ENCODE results near the gene CHST3. TPM values are rescaled to one million over a fixed set of nuclear protein-coding genes. Genes with fewer than 3 reads are reported as not detected.

CHST3 gene
- total and polyA plus RNA-seq, 8 donors: 1.5 to 26.8 (median 10.8) TPM

GRCh38 chr10:71970869-71971268, 6.7 kb downstream of the CHST3 start:
- intact Hi-C loops (cut with DNase I; ENCODE audit: low total_unique reads): no loop called here
- H3K4me1 ChIP-seq: peaks cover 80 to 100% (median 95%) of the 10 kb centered on the region in 4 donors
- 37 to 66% (median 44%) methylated on average over 4 of the region's 4 CpGs for WGBS, 5 donors
- no peak for TF ChIP-seq POLR2AphosphoS5 (IDR thresholded peaks at IDR 0.05)
- no peak for TF ChIP-seq POLR2A (IDR thresholded peaks at IDR 0.05)
- H3K27ac ChIP-seq: peak overlapping the region; percentile 59 to 84 (median 72)
- peaks cover 0 to 5% (median 0%) of the 10 kb centered on the region in 3 donors for H3K27me3 ChIP-seq
- H3K36me3 ChIP-seq: peaks cover 0 to 5% (median 0%) of the 10 kb centered on the region in 4 donors
- DNase-seq: no peak
- no peaks in the 10 kb centered on the region for H3K9me3 ChIP-seq
- peak overlapping the region; percentile 6 to 18 (median 15) for H3K4me3 ChIP-seq

GRCh38 chr10:71971311-71971731, 7.1 kb downstream of the CHST3 start:
- Histone ChIP-seq H3K4me1 (peaks cover 80 to 100% (median 95%) of the 10 kb centered on the region in 4 donors), H3K36me3 (peaks cover 0 to 5% (median 0%) of the 10 kb centered on the region in 4 donors), H3K4me3 (peak overlapping the region; percentile 6 to 18 (median 15)), H3K9me3 (no peaks in the 10 kb centered on the region), H3K27ac (peak overlapping the region; percentile 59 to 84 (median 72)), H3K27me3 (peaks cover 0 to under 1% (median 0%) of the 10 kb centered on the region in 3 donors)
- intact Hi-C loops (cut with DNase I; ENCODE audit: low total_unique reads): no loop called here
- DNase-seq: no peak
- WGBS, 5 donors: 41 to 64% (median 49%) methylated on average over 13 of the region's 13 CpGs
- TF ChIP-seq POLR2AphosphoS5 (IDR thresholded peaks at IDR 0.05) (no peak), CTCF (IDR thresholded peaks at IDR 0.05) (no peak), EP300 (IDR thresholded peaks at IDR 0.05) (no peak), POLR2A (IDR thresholded peaks at IDR 0.05) (no peak)

- H3K4me1 ChIP-seq: peaks cover 81 to 100% (median 96%) of the 10 kb centered on the region in 4 donors
- no peak for TF ChIP-seq CTCF (IDR thresholded peaks at IDR 0.05)
- no peak for TF ChIP-seq POLR2AphosphoS5 (IDR thresholded peaks at IDR 0.05)
- TF ChIP-seq POLR2A (IDR thresholded peaks at IDR 0.05): no peak
- no peak for TF ChIP-seq EP300 (IDR thresholded peaks at IDR 0.05)
- no peaks in the 10 kb centered on the region for H3K27me3 ChIP-seq
- 66 to 84% (median 76%) methylated on average over 18 to 21 of the region's 21 CpGs for WGBS, 5 donors
- peak overlapping the region in 3 of 4 donors; percentile 6 to 16 (median 14) for H3K4me3 ChIP-seq
- intact Hi-C loops (cut with DNase I; ENCODE audit: low total_unique reads): no loop called here
- peak overlapping the region; percentile 59 to 84 (median 72) for H3K27ac ChIP-seq
- H3K9me3 ChIP-seq: no peaks in the 10 kb centered on the region
- H3K36me3 ChIP-seq: peaks cover 0 to 5% (median 0%) of the 10 kb centered on the region in 4 donors
- no peak for DNase-seq
Observed at GRCh38 chr10:71971769-71972555, 7.8 kb downstream of the CHST3 start.

- Histone ChIP-seq H3K4me3 (no peak overlapping the region), H3K4me1 (peaks cover 91 to 100% (median 99%) of the 10 kb centered on the region in 4 donors), H3K36me3 (peaks cover 0 to 5% (median 0%) of the 10 kb centered on the region in 4 donors), H3K27me3 (no peaks in the 10 kb centered on the region), H3K9me3 (no peaks in the 10 kb centered on the region), H3K27ac (peak overlapping the region in 3 of 5 donors; percentile 69 to 86 (median 84))
- no peak for TF ChIP-seq CTCF (IDR thresholded peaks at IDR 0.05)
- no peak for TF ChIP-seq POLR2AphosphoS5 (IDR thresholded peaks at IDR 0.05)
- no peak for TF ChIP-seq POLR2A (IDR thresholded peaks at IDR 0.05)
- TF ChIP-seq EP300 (IDR thresholded peaks at IDR 0.05): no peak
- DNase-seq: no peak
- WGBS, 5 donors: 75 to 92% (median 79%) methylated on average over 5 to 14 of the region's 14 CpGs
- intact Hi-C loops (cut with DNase I; ENCODE audit: low total_unique reads): no loop called here
Observed at GRCh38 chr10:71972746-71973695, 8.8 kb downstream of the CHST3 start.
